Mononuclear cell (primary cell): ENCODE results near the gene NRL. TPM values are rescaled to one million over a fixed set of nuclear protein-coding genes. Genes with fewer than 3 reads are reported as not detected.
"Not testable (repeated sequence)": the region's sequence is repeated elsewhere in the genome, so short reads cannot be mapped to it uniquely, and the experiment has no call there.

ENCODE experiments used
- H3K27me3 ChIP-seq: 2 replicates; pipeline ENCODE4 v1.6.0; 2011; ENCODE audit warnings: low read length, control low read depth; ENCODE audit not compliant: insufficient read depth
- H3K4me1 ChIP-seq: 2 replicates; pipeline ENCODE4 v1.5.1; 2011; ENCODE audit warnings: mild to moderate bottlenecking, low read length, control low read depth; ENCODE audit not compliant: insufficient read depth
- H3K4me3 ChIP-seq: 2 replicates; pipeline ENCODE4 v1.5.1; 2011; ENCODE audit warnings: mild to moderate bottlenecking, low read length, moderate library complexity
- H3K9me3 ChIP-seq: 2 replicates; pipeline ENCODE4 v1.5.1; 2011; ENCODE audit warnings: low read depth, mild to moderate bottlenecking, control low read depth, low read length
- total RNA-seq: library from RNA; depleted of rRNA; stranded (reverse); fragments of >200 nt; gene quantifications from one replicate; pipeline ENCODE4 v1.2.3, GENCODE V29; 2012

Gene NRL
- total RNA-seq, 1 donor: 1.2 TPM

DNA sequence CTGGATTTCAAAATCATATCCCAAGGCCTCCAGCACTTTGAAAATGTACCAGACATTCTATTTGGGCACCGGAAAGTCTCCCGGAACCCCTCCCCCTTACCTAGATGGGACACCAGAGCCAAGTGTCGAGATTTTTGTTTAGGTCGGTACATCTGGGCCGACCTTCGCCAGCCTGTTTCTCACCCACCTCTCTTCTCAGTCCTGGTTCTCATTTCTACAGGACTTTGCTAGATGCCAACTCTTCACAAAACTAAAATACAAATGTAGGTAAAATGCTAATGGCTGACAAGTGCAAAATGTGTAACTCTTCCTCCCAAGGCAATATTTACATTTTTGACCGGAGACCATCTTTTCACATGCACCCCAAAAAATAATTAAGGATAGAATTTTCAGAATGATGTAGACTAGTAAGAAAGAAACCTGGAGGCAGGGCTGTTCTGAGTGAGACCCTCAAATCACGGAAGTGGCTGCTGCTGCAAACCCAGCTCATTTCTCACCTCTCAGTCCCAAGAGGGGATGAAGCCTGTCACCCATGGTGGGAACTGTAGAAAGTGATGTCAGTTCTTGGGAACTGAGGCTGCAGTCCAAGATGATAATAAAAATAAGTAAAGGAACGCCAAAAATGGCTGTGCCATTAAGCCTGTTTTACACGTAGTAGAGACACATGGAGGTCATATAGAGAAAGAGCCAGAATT lies 77.6 kb downstream of the NRL start:
- Histone ChIP-seq H3K4me1 (peaks cover 41% of the 10 kb centered on the region), H3K4me3 (peak overlapping the region; percentile 42)
- not testable (repeated sequence) for H3K27me3 ChIP-seq, H3K9me3 ChIP-seq

DNA sequence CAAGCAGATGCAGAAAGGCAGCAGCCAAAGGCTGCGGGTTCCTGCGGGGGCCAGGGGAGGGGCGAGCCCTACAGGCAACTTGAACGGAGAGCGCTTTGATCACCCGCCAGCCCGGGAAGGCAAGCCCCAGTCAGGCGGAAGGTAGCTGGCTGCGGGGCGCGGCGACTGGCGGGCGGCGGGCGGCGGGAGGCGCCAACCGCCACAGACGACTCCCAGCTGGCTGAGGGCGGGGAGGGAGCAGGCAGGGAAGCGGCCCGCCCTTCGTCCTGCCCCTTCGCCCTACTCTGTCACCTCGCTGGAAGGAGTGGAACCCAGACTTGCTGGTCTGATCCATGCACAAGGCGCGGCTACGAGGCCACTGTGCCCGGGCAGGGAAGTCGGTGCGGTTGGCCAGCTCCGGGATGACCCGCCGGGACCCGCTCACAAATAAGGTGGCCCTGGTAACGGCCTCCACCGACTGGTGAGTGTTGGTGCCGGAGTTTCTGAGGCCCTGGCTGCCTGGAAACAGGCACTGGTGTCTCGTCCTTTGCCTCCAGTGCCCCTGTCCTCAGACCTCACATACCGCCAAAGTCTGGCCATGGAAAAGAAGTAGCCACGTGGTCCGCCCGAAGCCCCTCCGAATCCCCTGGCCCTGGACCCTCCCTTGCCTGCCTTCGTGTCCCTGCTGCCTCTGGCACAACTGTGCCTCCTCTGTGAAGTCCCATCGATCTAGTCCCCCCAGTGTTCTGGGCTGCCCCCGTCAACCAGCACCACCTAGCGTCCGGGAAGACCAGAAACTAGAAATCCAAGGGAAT lies 78.4 kb downstream of the NRL start:
- Histone ChIP-seq H3K27me3 (no peaks in the 10 kb centered on the region), H3K4me1 (peaks cover 41% of the 10 kb centered on the region), H3K9me3 (no peaks in the 10 kb centered on the region), H3K4me3 (peak overlapping the region; percentile 42)

DNA sequence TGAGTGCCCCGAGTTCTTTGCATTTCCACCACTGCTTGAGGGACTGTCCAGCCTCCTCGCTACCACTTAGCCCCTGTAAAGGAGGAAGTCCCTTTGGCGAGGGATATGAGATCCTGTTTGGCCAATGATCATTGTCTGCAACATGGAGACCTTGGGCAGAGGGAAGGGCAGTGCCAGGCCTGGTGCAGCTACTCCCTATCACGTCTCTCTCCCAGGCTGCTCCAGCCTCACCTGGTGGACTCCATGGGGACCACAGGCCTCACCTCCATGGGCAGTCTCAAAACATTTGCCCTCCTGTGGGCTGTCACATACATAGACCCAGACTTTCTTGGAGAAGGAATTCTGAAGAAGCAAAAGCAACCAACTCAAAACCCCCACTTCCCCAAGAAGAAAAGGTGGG lies 79.0 kb downstream of the NRL start:
- not testable (repeated sequence) for H3K4me3 ChIP-seq, H3K9me3 ChIP-seq, H3K27me3 ChIP-seq
- peaks cover 41% of the 10 kb centered on the region for H3K4me1 ChIP-seq

DNA sequence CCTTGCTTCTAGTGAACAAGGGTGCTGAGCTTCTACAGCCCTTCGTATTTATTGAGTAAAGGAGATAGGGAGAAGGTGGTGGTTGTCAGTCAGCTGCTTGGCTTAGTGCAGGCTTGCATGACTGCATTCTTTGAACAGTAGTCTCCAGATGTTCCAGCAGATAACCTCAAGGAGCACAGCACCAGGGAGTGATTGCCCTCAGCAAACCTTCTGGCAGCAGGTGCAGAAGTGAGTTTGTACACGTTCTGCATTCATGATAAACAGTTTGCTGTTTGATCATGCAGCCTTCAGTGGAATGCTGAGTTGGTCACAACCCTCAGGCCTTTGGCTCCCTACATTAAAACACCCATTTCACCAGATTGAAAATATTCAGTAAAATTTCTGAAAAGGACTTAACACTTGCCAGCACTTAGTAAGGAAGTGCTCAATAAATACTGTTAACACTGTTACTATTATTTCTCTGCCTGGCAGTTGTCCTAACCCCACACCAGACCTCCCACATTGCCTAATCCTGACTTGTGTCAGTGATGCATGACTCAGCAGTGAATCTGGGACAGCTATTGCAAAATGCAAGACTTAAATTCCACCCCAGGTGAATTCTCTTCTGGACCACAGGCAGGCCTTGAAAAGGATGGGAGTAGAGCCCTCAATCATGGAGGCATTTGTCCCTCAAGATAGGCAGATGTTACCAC lies 81.9 kb downstream of the NRL start:
- H3K27me3 ChIP-seq: no peaks in the 10 kb centered on the region
- peaks cover 33% of the 10 kb centered on the region for H3K4me1 ChIP-seq
- H3K4me3 ChIP-seq: no peak overlapping the region
- H3K9me3 ChIP-seq: no peaks in the 10 kb centered on the region

DNA sequence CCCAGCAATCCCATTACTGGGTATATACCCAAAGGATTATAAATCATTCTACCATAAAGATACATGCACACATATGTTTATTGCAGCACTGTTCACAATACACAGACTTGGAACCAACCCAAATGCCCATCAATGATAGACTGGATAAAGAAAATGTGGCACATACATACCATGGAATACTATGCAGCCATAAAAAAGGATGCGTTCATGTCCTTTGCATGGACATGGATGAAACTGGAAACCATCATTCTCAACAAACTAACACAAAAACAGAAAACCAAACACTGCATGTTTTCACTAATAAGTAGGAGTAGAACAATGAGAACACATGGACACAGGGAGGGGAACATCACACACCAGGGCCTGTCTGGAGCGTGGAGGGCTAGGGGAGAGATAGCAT lies 83.4 kb downstream of the NRL start:
- not testable (repeated sequence) for H3K9me3 ChIP-seq, H3K27me3 ChIP-seq, H3K4me3 ChIP-seq
- peaks cover 27% of the 10 kb centered on the region for H3K4me1 ChIP-seq

DNA sequence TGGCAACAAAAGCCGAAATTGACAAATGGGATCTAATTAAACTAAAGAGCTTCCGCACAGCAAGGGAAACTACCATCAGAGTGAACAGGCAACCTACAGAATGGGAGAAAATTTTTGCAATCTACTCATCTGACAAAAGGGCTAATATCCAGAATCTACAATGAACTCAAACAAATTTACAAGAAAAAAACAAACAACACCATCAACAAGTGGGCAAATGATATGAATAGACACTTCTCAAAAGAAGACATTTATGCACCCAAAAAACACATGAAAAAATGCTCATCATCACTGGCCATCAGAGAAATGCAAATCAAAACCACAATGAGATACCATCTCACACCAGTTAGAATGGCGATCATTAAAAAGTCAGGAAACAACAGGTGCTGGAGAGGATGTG lies 85.1 kb downstream of the NRL start:
- H3K27me3 ChIP-seq, H3K4me3 ChIP-seq: not testable (repeated sequence)
- peaks cover 24% of the 10 kb centered on the region for H3K4me1 ChIP-seq

More for the DNA sequence above, 85.1 kb downstream of the NRL start:
- not testable (repeated sequence) for H3K9me3 ChIP-seq

Other genes with a start within 250 kb of the NRL start
- gene DHRS4, start 161.2 kb downstream of the NRL start, total RNA-seq: 14.1 TPM
- 5.6 TPM for gene DHRS4L2, start 126.0 kb downstream of the NRL start, total RNA-seq
- 0.52 TPM for gene CARMIL3, start 62.9 kb downstream of the NRL start, total RNA-seq
- not detected for gene CPNE6, start 43.4 kb downstream of the NRL start, total RNA-seq
- gene PCK2, start 20.6 kb downstream of the NRL start, total RNA-seq: 4.6 TPM
- 59.1 TPM for gene DCAF11, start 172 bp downstream of the NRL start, total RNA-seq
- 0.42 TPM for gene FITM1, start 15.7 kb upstream of the NRL start, total RNA-seq
- gene PSME1, start 21.2 kb upstream of the NRL start, total RNA-seq: 218 TPM
- 4.1 TPM for gene EMC9, start 26.6 kb upstream of the NRL start, total RNA-seq
- gene PSME2, start 31.7 kb upstream of the NRL start, total RNA-seq: 78.9 TPM
- 38.4 TPM for gene RNF31, start 32.5 kb upstream of the NRL start, total RNA-seq
- gene IRF9, start 46.3 kb upstream of the NRL start, total RNA-seq: 126 TPM
- gene REC8, start 57.1 kb upstream of the NRL start, total RNA-seq: 22.7 TPM
- 13.3 TPM for gene IPO4, start 73.9 kb upstream of the NRL start, total RNA-seq
- 13.6 TPM for gene TM9SF1, start 80.5 kb upstream of the NRL start, total RNA-seq
- gene TSSK4, start 90.7 kb upstream of the NRL start, total RNA-seq: 0.31 TPM
- gene CHMP4A, start 98.5 kb upstream of the NRL start, total RNA-seq: 90.8 TPM
- 4.5 TPM for gene MDP1, start 101.1 kb upstream of the NRL start, total RNA-seq
- 51.2 TPM for gene NEDD8, start 117.4 kb upstream of the NRL start, total RNA-seq
- 31.1 TPM for gene GMPR2, start 118.0 kb upstream of the NRL start, total RNA-seq
- gene TINF2, start 127.7 kb upstream of the NRL start, total RNA-seq: 70.7 TPM
- 4.2 TPM for gene TGM1, start 148.2 kb upstream of the NRL start, total RNA-seq
- 25.1 TPM for gene RABGGTA, start 156.6 kb upstream of the NRL start, total RNA-seq
- 10.4 TPM for gene DHRS1, start 184.8 kb upstream of the NRL start, total RNA-seq
- 11.2 TPM for gene NOP9, start 184.9 kb upstream of the NRL start, total RNA-seq
- 14.4 TPM for gene CIDEB, start 193.0 kb upstream of the NRL start, total RNA-seq
- gene LTB4R2, start 195.2 kb upstream of the NRL start, total RNA-seq: 12.6 TPM
- gene LTB4R, start 196.6 kb upstream of the NRL start, total RNA-seq: 12.5 TPM
- gene ADCY4, start 220.1 kb upstream of the NRL start, total RNA-seq: 2.3 TPM
- 9.9 TPM for gene RIPK3, start 225.0 kb upstream of the NRL start, total RNA-seq